Loucy (cell line): ENCODE results near the gene SUFU.

Experiments used
- EZH2phosphoT487 ChIP-seq: fragments of 200-600 bp; IDR thresholded peaks from 2 replicates; pipeline ENCODE4 v1.6.1; 2018; ENCODE audit warnings: antibody characterized with exemption, mild to moderate bottlenecking, moderate library complexity, borderline replicate concordance
- TF ChIP-seq, protein P1 (sequence below): fragments of 200-600 bp; sonication (generic); conservative IDR thresholded peaks from 2 replicates; pipeline ENCODE4 v1.5.1; 2014; ENCODE audit warnings: mild to moderate bottlenecking, antibody characterized with exemption, low read length

DNA sequence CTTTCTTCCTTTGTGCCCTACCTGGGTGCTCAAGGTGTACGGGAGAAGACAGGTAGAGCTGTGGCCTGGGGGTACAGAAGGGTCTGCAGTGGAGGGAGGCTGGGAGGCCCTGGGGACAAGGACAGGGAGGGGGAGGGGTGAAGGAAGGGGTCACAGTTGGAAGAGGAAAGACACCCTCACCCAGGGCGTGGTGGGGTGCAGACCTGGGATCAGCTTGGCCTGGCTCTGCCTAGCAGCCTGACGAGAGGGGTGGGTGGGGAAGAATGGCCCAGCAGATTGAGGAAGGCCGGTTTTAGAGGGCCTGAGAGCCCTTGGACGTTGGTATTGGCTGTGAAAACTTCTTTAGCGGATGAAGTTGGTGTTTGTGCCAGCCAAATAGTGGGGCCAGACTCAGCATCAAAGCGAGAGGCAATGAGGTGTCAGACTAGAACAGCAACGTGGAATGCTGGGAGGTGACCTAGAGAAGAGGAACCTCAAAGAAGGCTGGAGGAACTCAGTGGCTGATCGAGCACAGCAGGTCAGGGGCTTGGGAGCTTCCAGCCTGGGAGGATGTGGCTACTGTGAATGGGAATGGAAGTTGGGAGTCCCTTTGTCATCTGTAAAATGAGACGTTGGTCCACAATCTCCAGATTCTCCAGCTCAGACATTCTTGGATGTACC, 122.4 kb downstream of the SUFU start:
- TF ChIP-seq, protein P1, sequence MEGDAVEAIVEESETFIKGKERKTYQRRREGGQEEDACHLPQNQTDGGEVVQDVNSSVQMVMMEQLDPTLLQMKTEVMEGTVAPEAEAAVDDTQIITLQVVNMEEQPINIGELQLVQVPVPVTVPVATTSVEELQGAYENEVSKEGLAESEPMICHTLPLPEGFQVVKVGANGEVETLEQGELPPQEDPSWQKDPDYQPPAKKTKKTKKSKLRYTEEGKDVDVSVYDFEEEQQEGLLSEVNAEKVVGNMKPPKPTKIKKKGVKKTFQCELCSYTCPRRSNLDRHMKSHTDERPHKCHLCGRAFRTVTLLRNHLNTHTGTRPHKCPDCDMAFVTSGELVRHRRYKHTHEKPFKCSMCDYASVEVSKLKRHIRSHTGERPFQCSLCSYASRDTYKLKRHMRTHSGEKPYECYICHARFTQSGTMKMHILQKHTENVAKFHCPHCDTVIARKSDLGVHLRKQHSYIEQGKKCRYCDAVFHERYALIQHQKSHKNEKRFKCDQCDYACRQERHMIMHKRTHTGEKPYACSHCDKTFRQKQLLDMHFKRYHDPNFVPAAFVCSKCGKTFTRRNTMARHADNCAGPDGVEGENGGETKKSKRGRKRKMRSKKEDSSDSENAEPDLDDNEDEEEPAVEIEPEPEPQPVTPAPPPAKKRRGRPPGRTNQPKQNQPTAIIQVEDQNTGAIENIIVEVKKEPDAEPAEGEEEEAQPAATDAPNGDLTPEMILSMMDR = no peak
- TF ChIP-seq EZH2phosphoT487 = no peak
